Measurements from ENCODE around the gene UAP1.

UAP1 gene

GRCh38 chr1:162619076-162619475, 57.6 kb downstream of the UAP1 start:
- no peak for TF ChIP-seq CEBPB (IDR thresholded peaks at IDR 0.05)
- no peak for TF ChIP-seq TAF1 (IDR thresholded peaks at IDR 0.05; ENCODE audit: low read depth)
- no peak for TF ChIP-seq EGR1 (IDR thresholded peaks at IDR 0.05)
- TF ChIP-seq USF1 (IDR thresholded peaks at IDR 0.05): no peak
- no peak for TF ChIP-seq ZBTB7A (IDR thresholded peaks at IDR 0.05; ENCODE audit: low read depth)
- no peak for TF ChIP-seq FOXM1 (IDR thresholded peaks at IDR 0.05; ENCODE audit: borderline replicate concordance, low read depth)
- TF ChIP-seq TCF12 (IDR thresholded peaks at IDR 0.05; ENCODE audit: low read depth): no peak

GRCh38 chr1:162621256-162621655, 59.7 kb downstream of the UAP1 start:
- TF ChIP-seq USF1 (IDR thresholded peaks at IDR 0.05) (no peak), TAF1 (IDR thresholded peaks at IDR 0.05; ENCODE audit: low read depth) (no peak), YY1 (IDR thresholded peaks at IDR 0.05; ENCODE audit: low read depth) (no peak), RAD21 (IDR thresholded peaks at IDR 0.05; ENCODE audit: low read depth) (no peak), MAX (IDR thresholded peaks at IDR 0.05) (no peak), NFIC (IDR thresholded peaks at IDR 0.05) (no peak), REST (IDR thresholded peaks at IDR 0.05; ENCODE audit: low read depth) (no peak), FOXM1 (IDR thresholded peaks at IDR 0.05; ENCODE audit: borderline replicate concordance, low read depth) (no peak), ZBTB7A (IDR thresholded peaks at IDR 0.05; ENCODE audit: low read depth) (no peak), EGR1 (IDR thresholded peaks at IDR 0.05) (no peak), TEAD4 (IDR thresholded peaks at IDR 0.05) (no peak), CEBPB (IDR thresholded peaks at IDR 0.05) (no peak), EP300 (IDR thresholded peaks at IDR 0.05; ENCODE audit: borderline replicate concordance) (no peak), CREB1 (IDR thresholded peaks at IDR 0.05; ENCODE audit: low read depth) (no peak), TCF12 (IDR thresholded peaks at IDR 0.05; ENCODE audit: low read depth) (no peak)

- TF ChIP-seq EP300 (IDR thresholded peaks at IDR 0.05; ENCODE audit: borderline replicate concordance) (no peak), EGR1 (IDR thresholded peaks at IDR 0.05) (no peak), CREB1 (IDR thresholded peaks at IDR 0.05; ENCODE audit: low read depth) (no peak), CEBPB (IDR thresholded peaks at IDR 0.05) (no peak), ZBTB7A (IDR thresholded peaks at IDR 0.05; ENCODE audit: low read depth) (no peak), NFIC (IDR thresholded peaks at IDR 0.05) (no peak), TAF1 (IDR thresholded peaks at IDR 0.05; ENCODE audit: low read depth) (no peak), TCF12 (IDR thresholded peaks at IDR 0.05; ENCODE audit: low read depth) (no peak), TEAD4 (IDR thresholded peaks at IDR 0.05) (no peak), USF1 (IDR thresholded peaks at IDR 0.05) (no peak), YY1 (IDR thresholded peaks at IDR 0.05; ENCODE audit: low read depth) (no peak), MAX (IDR thresholded peaks at IDR 0.05) (no peak), RAD21 (IDR thresholded peaks at IDR 0.05; ENCODE audit: low read depth) (no peak), REST (IDR thresholded peaks at IDR 0.05; ENCODE audit: low read depth) (no peak), FOXM1 (IDR thresholded peaks at IDR 0.05; ENCODE audit: borderline replicate concordance, low read depth) (no peak)
Observed at GRCh38 chr1:162625679-162626078, 64.2 kb downstream of the UAP1 start.

GRCh38 chr1:162626094-162626493, 64.6 kb downstream of the UAP1 start:
- no peak for TF ChIP-seq NFIC (IDR thresholded peaks at IDR 0.05)
- TF ChIP-seq YY1 (IDR thresholded peaks at IDR 0.05; ENCODE audit: low read depth): no peak
- TF ChIP-seq TEAD4 (IDR thresholded peaks at IDR 0.05): no peak
- no peak for TF ChIP-seq EGR1 (IDR thresholded peaks at IDR 0.05)
- no peak for TF ChIP-seq REST (IDR thresholded peaks at IDR 0.05; ENCODE audit: low read depth)
- TF ChIP-seq TCF12 (IDR thresholded peaks at IDR 0.05; ENCODE audit: low read depth): no peak
- TF ChIP-seq MAX (IDR thresholded peaks at IDR 0.05): no peak
- no peak for TF ChIP-seq EP300 (IDR thresholded peaks at IDR 0.05; ENCODE audit: borderline replicate concordance)
- no peak for TF ChIP-seq CREB1 (IDR thresholded peaks at IDR 0.05; ENCODE audit: low read depth)
- TF ChIP-seq ZBTB7A (IDR thresholded peaks at IDR 0.05; ENCODE audit: low read depth): no peak
- TF ChIP-seq FOXM1 (IDR thresholded peaks at IDR 0.05; ENCODE audit: borderline replicate concordance, low read depth): no peak
- no peak for TF ChIP-seq CEBPB (IDR thresholded peaks at IDR 0.05)

All from Ishikawa (cell line).